Effector memory CD4-positive, alpha-beta T cell (primary cell): ENCODE measurements around the gene SPECC1L.

Source experiments
- DNase-seq, 3 donors: peaks; one replicate each; pipeline ENCODE4 v3.0.0-alpha.2; 2020
- H3K27ac ChIP-seq: 2 replicates; pipeline ENCODE4 v1.7.0; 2013; ENCODE audit warnings: mild to moderate bottlenecking, low read length, moderate library complexity; ENCODE audit not compliant: insufficient read depth, poor library complexity, severe bottlenecking
- H3K27me3 ChIP-seq: replicated peaks from 2 replicates; pipeline ENCODE4 v1.7.0; 2013; ENCODE audit warnings: mild to moderate bottlenecking, low read length; ENCODE audit not compliant: insufficient read depth, control insufficient read depth, poor library complexity, severe bottlenecking
- H3K36me3 ChIP-seq: 2 replicates; pipeline ENCODE4 v1.7.0; 2013; ENCODE audit warnings: mild to moderate bottlenecking, low read length, moderate library complexity; ENCODE audit not compliant: control insufficient read depth, insufficient read depth
- H3K4me1 ChIP-seq: 2 replicates; pipeline ENCODE4 v1.7.0; 2013; ENCODE audit warnings: low read length, mild to moderate bottlenecking; ENCODE audit not compliant: control insufficient read depth, insufficient read depth, poor library complexity, severe bottlenecking
- H3K4me3 ChIP-seq: 2 replicates; pipeline ENCODE4 v1.7.0; 2013; ENCODE audit warnings: low read length, low read depth, mild to moderate bottlenecking; ENCODE audit not compliant: insufficient read depth, poor library complexity, severe bottlenecking
- H3K9me3 ChIP-seq: 2 replicates; pipeline ENCODE4 v1.7.0; 2013; ENCODE audit warnings: mild to moderate bottlenecking, low read length, moderate library complexity; ENCODE audit not compliant: control insufficient read depth
- total RNA-seq, 3 donors: gene quantifications; one replicate each; lab custom pipeline; 2026; lab: John Stamatoyannopoulos, UW

SPECC1L gene
- 17.1 to 22.8 (median 19.0) reads per million in 3 donors for total RNA-seq

GRCh38 chr22:24270556-24271385 is at the start of gene SPECC1L:
Gene SPECC1L (plus strand): TSS chr22:24270831. CDS start chr22:24302232, 31,401 bp downstream.
- H3K27ac ChIP-seq = peak within 1 kb of the TSS; percentile 81
- peaks cover 5% of the 10 kb centered on the region for H3K4me1 ChIP-seq
- DNase-seq = peak; percentile 85 to 88 (median 86)
- no peaks in the 10 kb centered on the region for H3K36me3 ChIP-seq
- H3K4me3 ChIP-seq = peak within 1 kb of the TSS; percentile 100
- H3K9me3 ChIP-seq = no peaks in the 10 kb centered on the region
- no peaks in the 10 kb centered on the region for H3K27me3 ChIP-seq

- H3K4me1 ChIP-seq = no peaks in the 10 kb centered on the region
- DNase-seq = no peak
- no peak overlapping the region for H3K27ac ChIP-seq
- H3K36me3 ChIP-seq = no peaks in the 10 kb centered on the region
- H3K4me3 ChIP-seq = no peak overlapping the region
- H3K9me3 ChIP-seq = no peaks in the 10 kb centered on the region
- H3K27me3 ChIP-seq = no peaks in the 10 kb centered on the region
Observed at GRCh38 chr22:24224468-24224867, 46.2 kb upstream of the SPECC1L start.

GRCh38 chr22:24225044-24225601 is 45.5 kb upstream of the SPECC1L start:
- H3K4me1 ChIP-seq = no peaks in the 10 kb centered on the region
- H3K9me3 ChIP-seq = no peaks in the 10 kb centered on the region
- no peak for DNase-seq

GRCh38 chr22:24225951-24226350 is 44.7 kb upstream of the SPECC1L start:
- no peak for DNase-seq
- Histone ChIP-seq H3K4me3 (no peak overlapping the region), H3K27me3 (no peaks in the 10 kb centered on the region), H3K36me3 (no peaks in the 10 kb centered on the region), H3K4me1 (no peaks in the 10 kb centered on the region), H3K27ac (no peak overlapping the region), H3K9me3 (no peaks in the 10 kb centered on the region)

More at GRCh38 chr22:24225044-24225601, 45.5 kb upstream of the SPECC1L start:
- Histone ChIP-seq H3K36me3 (no peaks in the 10 kb centered on the region), H3K4me3 (no peak overlapping the region), H3K27ac (no peak overlapping the region), H3K27me3 (no peaks in the 10 kb centered on the region)

GRCh38 chr22:24230911-24231656 is 39.5 kb upstream of the SPECC1L start:
- Histone ChIP-seq H3K4me1 (no peaks in the 10 kb centered on the region), H3K36me3 (no peaks in the 10 kb centered on the region), H3K27ac (no peak overlapping the region), H3K9me3 (no peaks in the 10 kb centered on the region), H3K4me3 (no peak overlapping the region), H3K27me3 (no peaks in the 10 kb centered on the region)
- peak; percentile 15 to 49 (median 26) for DNase-seq

GRCh38 chr22:24231706-24232105 is 38.9 kb upstream of the SPECC1L start:
- Histone ChIP-seq H3K9me3 (no peaks in the 10 kb centered on the region), H3K4me1 (no peaks in the 10 kb centered on the region), H3K4me3 (no peak overlapping the region), H3K27me3 (no peaks in the 10 kb centered on the region), H3K36me3 (no peaks in the 10 kb centered on the region), H3K27ac (no peak overlapping the region)
- DNase-seq = no peak

- H3K27ac ChIP-seq = no peak overlapping the region
- DNase-seq = no peak
- H3K27me3 ChIP-seq = no peaks in the 10 kb centered on the region
- no peak overlapping the region for H3K4me3 ChIP-seq
- H3K4me1 ChIP-seq = no peaks in the 10 kb centered on the region
- H3K36me3 ChIP-seq = no peaks in the 10 kb centered on the region
- no peaks in the 10 kb centered on the region for H3K9me3 ChIP-seq
Observed at GRCh38 chr22:24232124-24232523, 38.5 kb upstream of the SPECC1L start.

- H3K9me3 ChIP-seq = no peaks in the 10 kb centered on the region
- H3K36me3 ChIP-seq = no peaks in the 10 kb centered on the region
- no peak overlapping the region for H3K27ac ChIP-seq
- no peak for DNase-seq
- H3K4me1 ChIP-seq = no peaks in the 10 kb centered on the region
- no peaks in the 10 kb centered on the region for H3K27me3 ChIP-seq
- no peak overlapping the region for H3K4me3 ChIP-seq
Observed at GRCh38 chr22:24232725-24233124, 37.9 kb upstream of the SPECC1L start.

- H3K36me3 ChIP-seq = no peaks in the 10 kb centered on the region
Observed at GRCh38 chr22:24233235-24233634, 37.4 kb upstream of the SPECC1L start.

GRCh38 chr22:24233816-24234215 is 36.8 kb upstream of the SPECC1L start:
- H3K36me3 ChIP-seq = no peaks in the 10 kb centered on the region
- H3K4me1 ChIP-seq = no peaks in the 10 kb centered on the region
- no peak overlapping the region for H3K27ac ChIP-seq
- H3K9me3 ChIP-seq = no peaks in the 10 kb centered on the region
- H3K27me3 ChIP-seq = no peaks in the 10 kb centered on the region
- no peak for DNase-seq
- no peak overlapping the region for H3K4me3 ChIP-seq

More at GRCh38 chr22:24233235-24233634, 37.4 kb upstream of the SPECC1L start:
- H3K4me1 ChIP-seq = no peaks in the 10 kb centered on the region
- H3K27me3 ChIP-seq = no peaks in the 10 kb centered on the region
- no peak overlapping the region for H3K27ac ChIP-seq
- H3K9me3 ChIP-seq = no peaks in the 10 kb centered on the region
- no peak for DNase-seq
- no peak overlapping the region for H3K4me3 ChIP-seq
